Ovary (tissue), 3 donors: ENCODE results near the gene AQP12A.

Experiments
- CTCF ChIP-seq, 3 donors: fragments of 450-650 bp in 2 of 3; fragments of 200-600 bp in 1 of 3; IDR thresholded peaks; one replicate each; pipeline versions ENCODE4 v1.5.1 to v1.8.0; 2016 to 2022; ENCODE audit warnings: antibody characterized with exemption in 3 of 3, mild to moderate bottlenecking in 1 of 3
- EP300 ChIP-seq: sonication (generic); formaldehyde crosslinking; IDR thresholded peaks from one replicate; pipeline ENCODE4 v1.6.1; 2017; ENCODE audit warnings: antibody characterized with exemption
- POLR2A ChIP-seq: fragments of 450-650 bp; IDR thresholded peaks from one replicate; pipeline ENCODE4 v1.6.1; 2017; ENCODE audit warnings: antibody characterized with exemption, mild to moderate bottlenecking, moderate library complexity
- donor health status: DM: no; HTN: no; CAD: no.

DNA sequence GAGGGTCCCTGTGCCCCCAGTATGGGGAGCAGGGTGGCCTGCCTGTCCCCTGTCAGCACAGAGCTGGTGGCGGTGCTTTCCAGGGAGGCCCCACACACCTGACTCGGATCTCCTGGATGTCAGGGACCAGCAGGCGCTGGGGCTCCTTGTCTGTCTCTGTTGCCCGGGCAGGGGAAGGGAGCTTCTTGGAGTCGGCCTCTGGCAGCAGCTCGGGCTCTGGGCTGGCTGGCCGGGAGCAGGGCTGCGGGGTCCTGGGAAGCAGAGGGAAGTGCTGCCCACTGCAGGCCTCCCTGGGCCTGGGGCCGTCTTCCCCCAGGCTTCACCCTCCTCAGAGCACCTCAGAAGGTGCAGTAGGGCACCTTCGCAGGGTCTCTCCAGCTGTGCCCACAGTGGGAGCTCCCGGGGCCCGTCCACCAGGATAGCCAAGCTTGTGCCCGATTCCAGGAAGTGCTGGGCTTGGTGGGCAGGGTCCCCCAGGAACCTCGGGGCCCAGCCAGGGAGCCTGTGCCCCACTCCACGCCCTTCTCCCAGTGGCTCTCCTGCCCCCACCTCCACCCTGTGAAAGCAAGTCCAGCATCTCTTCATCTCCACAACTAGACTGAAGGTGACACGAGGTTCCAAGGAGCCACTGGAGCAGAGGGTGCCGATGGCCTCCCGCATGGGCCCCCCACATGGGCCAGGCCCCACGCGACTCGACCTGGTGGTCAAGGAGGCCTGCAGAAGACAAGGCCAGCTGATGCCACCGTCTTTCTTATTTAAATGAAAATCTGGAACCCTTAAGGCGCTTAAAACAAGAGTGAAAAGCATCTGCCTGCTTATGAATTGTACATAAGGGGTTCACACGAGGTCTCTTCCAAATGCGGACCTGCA lies 28.2 kb downstream of the AQP12A start:
- TF ChIP-seq POLR2A (no peak), CTCF (IDR thresholded peaks at IDR 0.05) (no peak), EP300 (no peak)
